ENCODE data around the gene MEX3D. TPM values are rescaled to one million over a fixed set of nuclear protein-coding genes. Genes with fewer than 3 reads are reported as not detected.

The MEX3D gene
- total and polyA plus RNA-seq, 2 of the 4 experiments (the other 2 are of a cell fraction), result 9.1 to 9.6 TPM

GRCh38 chr19:1514986-1515721 lies 53.0 kb downstream of the MEX3D start:
- Histone ChIP-seq H3K79me1 (ENCODE audit: low read depth in 1 of 2, low read length in 2 of 2) (peaks cover 4 to 15% of the 10 kb centered on the region in 2 experiments; a peak in 1 of 4 replicates), H2BK5ac (ENCODE audit: low read depth, low read length, poor library complexity, severe bottlenecking) (no peak overlapping the region), H3K4me2 (ENCODE audit: low read depth, low read length) (no peak overlapping the region), H3K9me1 (ENCODE audit: insufficient read depth, low read length) (no peaks in the 10 kb centered on the region), H2BK120ac (ENCODE audit: low read depth, low read length) (no peak overlapping the region), H2AK9ac (replicated peaks; ENCODE audit: low read depth, low read length, poor library complexity) (no peak overlapping the region), H3K14ac (replicated peaks; ENCODE audit: low read depth, low read length) (no peak overlapping the region), H3K56ac (ENCODE audit: extremely low read depth, insufficient read depth, low read length) (no peak overlapping the region), H3K18ac (ENCODE audit: low read depth, low read length) (no peak overlapping the region), H2BK15ac (ENCODE audit: low read depth, low read length) (no peak overlapping the region), H2AK5ac (ENCODE audit: low read depth, low read length) (no peak overlapping the region), H3K9me3 (ENCODE audit: control insufficient read depth, insufficient read depth, low read length) (peaks cover 2% of the 10 kb centered on the region; the same call in 1 of the 2 replicates), H3K36me3 (ENCODE audit: control insufficient read depth, insufficient read depth, low read length) (no peaks in the 10 kb centered on the region), H4K8ac (ENCODE audit: low read depth in 2 of 2, low read length in 2 of 2) (no peak overlapping the region), H2BK20ac (ENCODE audit: low read depth, low read length) (no peak overlapping the region), H3K4me3 (ENCODE audit: insufficient read depth, low read depth, low read length) (no peak overlapping the region), H4K91ac (ENCODE audit: insufficient read depth, low read depth, low read length) (no peak overlapping the region), H3K23ac (ENCODE audit: low read depth, low read length) (no peak overlapping the region), H2AFZ (replicated peaks; ENCODE audit: low read length, poor library complexity) (no peak overlapping the region), H3K9ac (ENCODE audit: low read depth, low read length) (no peak overlapping the region), H3K4me1 (ENCODE audit: control insufficient read depth, insufficient read depth, low read length) (peaks cover 4% of the 10 kb centered on the region; the same call in 1 of the 2 replicates), H3K4ac (ENCODE audit: low read depth, low read length) (no peak overlapping the region), H4K20me1 (ENCODE audit: insufficient read depth, low read length) (peaks cover 6% of the 10 kb centered on the region; the same call in 1 of the 2 replicates), H4K5ac (ENCODE audit: low read depth, low read length) (no peak overlapping the region), H3K27ac (ENCODE audit: insufficient read depth, low read length) (no peak overlapping the region), H3K27me3 (ENCODE audit: control insufficient read depth, insufficient read depth, low read length) (no peaks in the 10 kb centered on the region; the same call in 1 of the 2 replicates)
- ATAC-seq (ENCODE audit: low read depth), result no peak
- dilution Hi-C loops (cut with HindIII; ENCODE audit: low sequenced_read_pairs, unreplicated experiment) (no loop called here), in situ Hi-C loops (cut with MboI; ENCODE audit: low sequenced_read_pairs) (no loop called here), intact Hi-C loops (cut with micrococcal nuclease) (no loop called here)
- ChIA-PET POLR2A (ENCODE audit: unreplicated experiment) (interaction anchor here (0.6 kb wide), 1 partner anchor 44 kb away, joined by 3 read pairs; no protein-coding TSS in a partner anchor), CTCF (interaction anchor here (0.7 kb wide), 1 partner anchor 52 kb away, joined by 11 read pairs; no protein-coding TSS in a partner anchor)
- TF ChIP-seq CEBPB (IDR thresholded peaks at IDR 0.05; ENCODE audit: low read depth, low read length), result no peak
- no peak for TF ChIP-seq FOS (IDR thresholded peaks at IDR 0.05; ENCODE audit: low read depth, low read length)
- 90% methylated on average over 2 of the region's 14 CpGs; no CpG with 5 or more reads in 1 of the 2 experiments for WGBS, 2 experiments (ENCODE audit: extremely low coverage in 2 of 2, insufficient read length in 1 of 2)
- BruUV-seq (replicated peaks), result no TSS peak
- no peak for DNase-seq

Measured in IMR-90 (cell line).